A549 (cell line): ENCODE measurements around the gene INPP1.

ENCODE experiments used
- CEBPB ChIP-seq, 2 experiments: fragments of >200 bp in 1 of 2; sonication (Bioruptor Twin) in 1 of 2; formaldehyde crosslinking in 1 of 2; IDR thresholded peaks; 2 replicates each; pipeline ENCODE4 v1.6.1; 2012 to 2016
- CHD2 ChIP-seq: fragments of 150-350 bp; IDR thresholded peaks from 2 replicates; pipeline ENCODE4 v1.6.1; 2014; ENCODE audit warnings: low read length; ENCODE audit not compliant: partially characterized antibody
- EP300 ChIP-seq, 2 experiments: fragments of >200 bp; sonication (Bioruptor Twin); formaldehyde crosslinking; IDR thresholded peaks; 2 replicates in 1 of 2; 3 replicates in 1 of 2; pipeline ENCODE4 v1.6.1; 2016 to 2017
- HDAC2 ChIP-seq: fragments of 200-600 bp; sonication (generic); IDR thresholded peaks from 2 replicates; pipeline ENCODE4 v1.6.1; 2016
- NPAS2 ChIP-seq: fragments of 250-450 bp; sonication (Bioruptor Pico); IDR thresholded peaks from 2 replicates; pipeline ENCODE4 v1.8.0; 2022; ENCODE audit warnings: mild to moderate bottlenecking, moderate library complexity, borderline replicate concordance
- NR3C1 ChIP-seq: fragments of >200 bp; sonication (Bioruptor Twin); formaldehyde crosslinking; IDR thresholded peaks from 3 replicates; pipeline ENCODE4 v1.6.1; 2017
- RAD21 ChIP-seq, 2 experiments: fragments of >200 bp in 1 of 2; sonication (Bioruptor Twin) in 1 of 2; formaldehyde crosslinking in 1 of 2; IDR thresholded peaks in 1 of 2; conservative IDR thresholded peaks in 1 of 2; 2 replicates in 1 of 2; 3 replicates in 1 of 2; pipeline ENCODE4 v1.6.1; 2012 to 2018; ENCODE audit warnings: inconsistent platforms in 1 of 2
- TF ChIP-seq, protein P1 (sequence below): fragments of >200 bp; sonication (Bioruptor Twin); formaldehyde crosslinking; IDR thresholded peaks from 3 replicates; pipeline ENCODE4 v1.5.1; 2016
- TF ChIP-seq, protein P2 (sequence below): fragments of 150-350 bp; IDR thresholded peaks from 2 replicates; pipeline ENCODE4 v1.6.1; 2014; ENCODE audit warnings: low read depth, mild to moderate bottlenecking, low read length

DNA sequence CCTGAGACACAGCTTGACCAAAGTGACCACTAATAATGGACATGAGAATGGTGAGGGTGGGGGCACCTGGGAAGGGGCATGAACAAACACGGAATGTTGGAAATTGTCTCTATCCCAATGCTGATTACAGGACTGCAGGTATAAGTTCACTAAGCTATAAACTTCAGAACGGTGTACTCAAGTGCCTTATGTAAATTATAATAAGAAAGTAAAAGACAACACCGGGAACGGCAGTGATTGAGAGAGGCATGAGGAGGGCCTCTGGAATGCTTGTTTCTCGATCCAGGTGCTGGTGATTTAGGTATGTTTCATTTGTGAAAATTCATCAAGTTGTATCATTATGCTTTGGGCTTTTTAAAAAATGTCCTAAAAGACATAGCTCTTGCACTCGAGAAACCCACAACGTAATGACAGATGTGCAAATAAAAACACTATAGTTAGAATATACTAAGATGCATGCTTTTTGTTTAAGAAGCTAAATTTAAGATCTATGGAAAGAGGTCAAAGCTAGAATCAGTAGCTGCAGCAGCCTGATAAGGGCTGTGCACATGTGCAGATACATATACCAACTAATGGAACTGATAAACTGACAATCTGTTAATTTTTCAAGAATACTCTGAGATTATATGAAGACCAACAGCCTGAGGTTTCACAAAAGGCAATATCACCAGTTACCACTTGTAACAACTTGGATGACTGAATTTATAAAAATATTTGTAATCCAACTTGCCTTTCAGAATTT, 31.3 kb upstream of the INPP1 start:
- TF ChIP-seq, protein P1, sequence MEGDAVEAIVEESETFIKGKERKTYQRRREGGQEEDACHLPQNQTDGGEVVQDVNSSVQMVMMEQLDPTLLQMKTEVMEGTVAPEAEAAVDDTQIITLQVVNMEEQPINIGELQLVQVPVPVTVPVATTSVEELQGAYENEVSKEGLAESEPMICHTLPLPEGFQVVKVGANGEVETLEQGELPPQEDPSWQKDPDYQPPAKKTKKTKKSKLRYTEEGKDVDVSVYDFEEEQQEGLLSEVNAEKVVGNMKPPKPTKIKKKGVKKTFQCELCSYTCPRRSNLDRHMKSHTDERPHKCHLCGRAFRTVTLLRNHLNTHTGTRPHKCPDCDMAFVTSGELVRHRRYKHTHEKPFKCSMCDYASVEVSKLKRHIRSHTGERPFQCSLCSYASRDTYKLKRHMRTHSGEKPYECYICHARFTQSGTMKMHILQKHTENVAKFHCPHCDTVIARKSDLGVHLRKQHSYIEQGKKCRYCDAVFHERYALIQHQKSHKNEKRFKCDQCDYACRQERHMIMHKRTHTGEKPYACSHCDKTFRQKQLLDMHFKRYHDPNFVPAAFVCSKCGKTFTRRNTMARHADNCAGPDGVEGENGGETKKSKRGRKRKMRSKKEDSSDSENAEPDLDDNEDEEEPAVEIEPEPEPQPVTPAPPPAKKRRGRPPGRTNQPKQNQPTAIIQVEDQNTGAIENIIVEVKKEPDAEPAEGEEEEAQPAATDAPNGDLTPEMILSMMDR: no peak
- TF ChIP-seq, protein P2, sequence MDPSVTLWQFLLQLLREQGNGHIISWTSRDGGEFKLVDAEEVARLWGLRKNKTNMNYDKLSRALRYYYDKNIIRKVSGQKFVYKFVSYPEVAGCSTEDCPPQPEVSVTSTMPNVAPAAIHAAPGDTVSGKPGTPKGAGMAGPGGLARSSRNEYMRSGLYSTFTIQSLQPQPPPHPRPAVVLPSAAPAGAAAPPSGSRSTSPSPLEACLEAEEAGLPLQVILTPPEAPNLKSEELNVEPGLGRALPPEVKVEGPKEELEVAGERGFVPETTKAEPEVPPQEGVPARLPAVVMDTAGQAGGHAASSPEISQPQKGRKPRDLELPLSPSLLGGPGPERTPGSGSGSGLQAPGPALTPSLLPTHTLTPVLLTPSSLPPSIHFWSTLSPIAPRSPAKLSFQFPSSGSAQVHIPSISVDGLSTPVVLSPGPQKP: no peak
- TF ChIP-seq CEBPB (IDR thresholded peaks at IDR 0.05) (no peak), CHD2 (no peak), NPAS2 (no peak), NR3C1 (no peak), HDAC2 (no peak), EP300 (IDR thresholded peaks at IDR 0.05) (no peak), RAD21 (conservative IDR thresholded peaks at IDR 0.05 in 1 of 2, IDR thresholded peaks at IDR 0.05 in 1 of 2) (no peak)
